ENCODE measurements around the gene CLIP4. TPM values are rescaled to one million over a fixed set of nuclear protein-coding genes. Genes with fewer than 3 reads are reported as not detected.

CLIP4 gene
- 23.6 and 24.1 TPM in 2 replicates for total RNA-seq

GRCh38 chr2:29114946-29115609, at the start of gene CLIP4:
CLIP4 (plus strand) TSS chr2:29115415; CDS start chr2:29121389, 5,974 bp downstream.
- peak; percentile 92 for DNase-seq
- intact Hi-C loops (cut with micrococcal nuclease), result loop anchor here (10.0 kb wide), 1 partner anchor 200 kb away; no protein-coding TSS in a partner anchor
- Mint-ChIP-seq H3K9me3 (no peaks in the 10 kb centered on the region), H3K4me3 (peak within 1 kb of the TSS; percentile 85), H3K27ac (peak within 1 kb of the TSS; percentile 96), H3K27me3 (peaks cover 5% of the 10 kb centered on the region), H3K36me3 (ENCODE audit: low read depth) (peaks cover 6% of the 10 kb centered on the region), H3K4me1 (peaks cover 41% of the 10 kb centered on the region)

- Mint-ChIP-seq H3K4me3 (no peak overlapping the region), H3K4me1 (peaks cover 3% of the 10 kb centered on the region), H3K27ac (no peak overlapping the region), H3K9me3 (no peaks in the 10 kb centered on the region), H3K27me3 (no peaks in the 10 kb centered on the region), H3K36me3 (ENCODE audit: low read depth) (no peaks in the 10 kb centered on the region)
- no peak for DNase-seq
- intact Hi-C loops (cut with micrococcal nuclease), result no loop called here
These were observed 48.8 kb upstream of the CLIP4 start for GRCh38 chr2:29066271-29066860.

GRCh38 chr2:29066997-29067605, 48.1 kb upstream of the CLIP4 start:
- Mint-ChIP-seq H3K27me3 (no peaks in the 10 kb centered on the region), H3K4me3 (no peak overlapping the region), H3K36me3 (ENCODE audit: low read depth) (no peaks in the 10 kb centered on the region), H3K9me3 (no peaks in the 10 kb centered on the region), H3K27ac (no peak overlapping the region), H3K4me1 (peaks cover 3% of the 10 kb centered on the region)
- intact Hi-C loops (cut with micrococcal nuclease), result no loop called here
- no peak for DNase-seq

GRCh38 chr2:29068513-29068912, 46.7 kb upstream of the CLIP4 start:
- no peak overlapping the region for H3K27ac Mint-ChIP-seq
- no peak overlapping the region for H3K4me3 Mint-ChIP-seq
- no peaks in the 10 kb centered on the region for H3K9me3 Mint-ChIP-seq
- DNase-seq, result no peak
- intact Hi-C loops (cut with micrococcal nuclease), result no loop called here
- H3K27me3 Mint-ChIP-seq, result no peaks in the 10 kb centered on the region
- H3K4me1 Mint-ChIP-seq, result peaks cover 3% of the 10 kb centered on the region
- H3K36me3 Mint-ChIP-seq (ENCODE audit: low read depth), result no peaks in the 10 kb centered on the region

GRCh38 chr2:29070526-29070925, 44.7 kb upstream of the CLIP4 start:
- intact Hi-C loops (cut with micrococcal nuclease), result no loop called here
- no peak overlapping the region for H3K4me3 Mint-ChIP-seq

GRCh38 chr2:29071032-29071975, 43.9 kb upstream of the CLIP4 start:
- Mint-ChIP-seq H3K27me3 (no peaks in the 10 kb centered on the region), H3K9me3 (no peaks in the 10 kb centered on the region)

More at GRCh38 chr2:29070526-29070925, 44.7 kb upstream of the CLIP4 start:
- Mint-ChIP-seq H3K36me3 (ENCODE audit: low read depth) (no peaks in the 10 kb centered on the region), H3K27me3 (no peaks in the 10 kb centered on the region), H3K9me3 (no peaks in the 10 kb centered on the region), H3K27ac (no peak overlapping the region), H3K4me1 (peaks cover 3% of the 10 kb centered on the region)
- no peak for DNase-seq

GRCh38 chr2:29072251-29072650, 43.0 kb upstream of the CLIP4 start:
- H3K27ac Mint-ChIP-seq, result no peak overlapping the region
- intact Hi-C loops (cut with micrococcal nuclease), result no loop called here
- no peaks in the 10 kb centered on the region for H3K36me3 Mint-ChIP-seq (ENCODE audit: low read depth)
- no peaks in the 10 kb centered on the region for H3K9me3 Mint-ChIP-seq
- no peak overlapping the region for H3K4me3 Mint-ChIP-seq
- H3K27me3 Mint-ChIP-seq, result no peaks in the 10 kb centered on the region
- DNase-seq, result no peak
- no peaks in the 10 kb centered on the region for H3K4me1 Mint-ChIP-seq

More at GRCh38 chr2:29071032-29071975, 43.9 kb upstream of the CLIP4 start:
- intact Hi-C loops (cut with micrococcal nuclease), result no loop called here
- no peak overlapping the region for H3K27ac Mint-ChIP-seq
- no peaks in the 10 kb centered on the region for H3K36me3 Mint-ChIP-seq (ENCODE audit: low read depth)
- H3K4me1 Mint-ChIP-seq, result peaks cover 3% of the 10 kb centered on the region
- H3K4me3 Mint-ChIP-seq, result no peak overlapping the region
- no peak for DNase-seq

GRCh38 chr2:29072971-29073725, 42.1 kb upstream of the CLIP4 start:
- Mint-ChIP-seq H3K4me1 (no peaks in the 10 kb centered on the region), H3K27ac (no peak overlapping the region), H3K9me3 (no peaks in the 10 kb centered on the region), H3K36me3 (ENCODE audit: low read depth) (no peaks in the 10 kb centered on the region), H3K4me3 (no peak overlapping the region), H3K27me3 (no peaks in the 10 kb centered on the region)
- intact Hi-C loops (cut with micrococcal nuclease), result no loop called here
- no peak for DNase-seq

GRCh38 chr2:29073933-29074332, 41.3 kb upstream of the CLIP4 start:
- intact Hi-C loops (cut with micrococcal nuclease), result no loop called here
- H3K27me3 Mint-ChIP-seq, result no peaks in the 10 kb centered on the region
- H3K4me3 Mint-ChIP-seq, result no peak overlapping the region

GRCh38 chr2:29074411-29074810, 40.8 kb upstream of the CLIP4 start, which contains the start of gene PCARE:
PCARE (minus strand) TSS chr2:29074523; CDS start chr2:29074261, 262 bp downstream.
- Mint-ChIP-seq H3K9me3 (no peaks in the 10 kb centered on the region), H3K27ac (no peak within 1 kb of the TSS), H3K4me1 (no peaks in the 10 kb centered on the region), H3K36me3 (ENCODE audit: low read depth) (no peaks in the 10 kb centered on the region), H3K4me3 (no peak within 1 kb of the TSS), H3K27me3 (no peaks in the 10 kb centered on the region)
- intact Hi-C loops (cut with micrococcal nuclease), result no loop called here
- no peak for DNase-seq

More at GRCh38 chr2:29073933-29074332, 41.3 kb upstream of the CLIP4 start:
- Mint-ChIP-seq H3K4me1 (no peaks in the 10 kb centered on the region), H3K9me3 (no peaks in the 10 kb centered on the region), H3K27ac (no peak overlapping the region), H3K36me3 (ENCODE audit: low read depth) (no peaks in the 10 kb centered on the region)
- DNase-seq, result no peak

GRCh38 chr2:29075894-29076705, 39.1 kb upstream of the CLIP4 start:
- Mint-ChIP-seq H3K9me3 (no peaks in the 10 kb centered on the region), H3K36me3 (ENCODE audit: low read depth) (no peaks in the 10 kb centered on the region), H3K4me3 (no peak overlapping the region), H3K4me1 (no peaks in the 10 kb centered on the region), H3K27ac (no peak overlapping the region), H3K27me3 (no peaks in the 10 kb centered on the region)
- intact Hi-C loops (cut with micrococcal nuclease), result no loop called here
- DNase-seq, result no peak

GRCh38 chr2:29079887-29080286, 35.3 kb upstream of the CLIP4 start:
- intact Hi-C loops (cut with micrococcal nuclease), result no loop called here
- no peak overlapping the region for H3K27ac Mint-ChIP-seq
- H3K4me1 Mint-ChIP-seq, result no peaks in the 10 kb centered on the region

More at GRCh38 chr2:29079887-29080286, 35.3 kb upstream of the CLIP4 start:
- Mint-ChIP-seq H3K36me3 (ENCODE audit: low read depth) (no peaks in the 10 kb centered on the region), H3K9me3 (no peaks in the 10 kb centered on the region), H3K4me3 (no peak overlapping the region), H3K27me3 (no peaks in the 10 kb centered on the region)
- DNase-seq, result no peak

Data from activated CD4-positive, alpha-beta T cell treated with anti-CD3 and anti-CD28 coated beads, Interleukin-2, amount 10 ng/mL, durations not matched to agents 24 days and 14 days (primary cell).